Activated CD4-positive, alpha-beta T cell treated with anti-CD3 and anti-CD28 coated beads, Interleukin-2, amount 10 ng/mL, durations not matched to agents 7 days and 5 days (primary cell): ENCODE data around the gene PROM1. TPM values are rescaled to one million over a fixed set of nuclear protein-coding genes. Genes with fewer than 3 reads are reported as not detected.

Source experiments
- CTCF ChIA-PET: fragments of 350-600 bp; sonication (Branson Sonifier 250); formaldehyde crosslinking; loops from one replicate; lab custom pipeline; 2021; ENCODE audit warnings: antibody characterized with exemption; lab: Charles Lee
- POLR2A ChIA-PET: fragments of 350-600 bp; sonication (Branson Sonifier 250); formaldehyde crosslinking; loops from one replicate; lab custom pipeline; 2021; ENCODE audit warnings: antibody characterized with exemption; lab: Charles Lee
- DNase-seq: peaks from one replicate; pipeline ENCODE4 v3.0.0-alpha.2; 2020
- H3K27ac Mint-ChIP-seq: one replicate; pipeline ENCODE4 v1.8.0; 2021; ENCODE audit warnings: mild to moderate bottlenecking, moderate library complexity, mixed read lengths
- H3K27me3 Mint-ChIP-seq: one replicate; pipeline ENCODE4 v1.8.0; 2021; ENCODE audit warnings: mixed read lengths
- H3K36me3 Mint-ChIP-seq: one replicate; pipeline ENCODE4 v1.8.0; 2021; ENCODE audit warnings: low read depth, mixed read lengths
- H3K4me1 Mint-ChIP-seq: one replicate; pipeline ENCODE4 v1.8.0; 2021; ENCODE audit warnings: mixed read lengths
- H3K4me3 Mint-ChIP-seq: one replicate; pipeline ENCODE4 v1.8.0; 2021; ENCODE audit warnings: mild to moderate bottlenecking, moderate library complexity, mixed read lengths
- H3K9me3 Mint-ChIP-seq: one replicate; pipeline ENCODE4 v1.8.0; 2021; ENCODE audit warnings: mixed read lengths
- total RNA-seq, 2 experiments: library from RNA; stranded (reverse); gene quantifications; one replicate each; pipeline ENCODE4 v1.2.3, GENCODE V29; 2021

The PROM1 gene
- total RNA-seq, 2 experiments from 2014 or later = not detected

DNA sequence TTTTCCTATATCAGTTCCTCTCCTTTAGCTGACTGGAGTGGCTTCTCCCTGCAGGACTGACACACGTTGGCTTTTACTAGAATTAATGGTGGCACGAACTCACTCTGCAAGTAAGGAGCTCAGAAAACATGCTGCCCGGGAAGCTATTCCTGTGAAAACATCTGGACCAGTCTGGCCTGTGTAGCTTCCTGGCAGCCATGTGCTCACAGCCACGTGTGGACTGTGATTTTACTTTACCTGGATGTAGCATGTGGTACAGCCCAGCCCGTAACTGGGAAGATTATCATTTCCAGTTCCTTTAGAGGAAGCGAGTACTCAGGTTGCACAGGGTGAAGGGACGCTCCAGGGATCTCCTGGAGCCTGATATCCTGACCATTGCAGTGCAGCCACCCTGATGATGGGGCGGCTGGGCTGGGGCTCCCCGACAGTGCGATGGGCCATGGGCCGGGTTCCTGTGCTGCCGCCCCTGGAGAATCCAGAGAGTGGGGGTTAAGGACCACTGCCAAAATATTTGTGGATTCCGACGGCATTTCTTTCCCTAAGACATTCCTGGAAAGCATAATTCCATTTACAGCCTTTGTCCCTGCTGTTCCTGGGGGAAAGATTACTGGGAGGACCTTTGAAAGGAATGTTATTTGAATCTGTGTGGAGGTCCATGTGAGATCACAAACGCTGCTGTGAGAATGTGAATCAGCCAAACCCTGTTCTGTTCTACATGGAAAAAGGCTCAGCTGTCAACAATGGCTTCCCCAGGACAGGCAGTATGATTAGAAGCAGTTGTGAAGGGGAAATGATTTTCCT is 35.0 kb downstream of the PROM1 start:
- DNase-seq = no peak
- H3K9me3 Mint-ChIP-seq = no peaks in the 10 kb centered on the region
- peaks cover 3% of the 10 kb centered on the region for H3K27me3 Mint-ChIP-seq
- no peak overlapping the region for H3K27ac Mint-ChIP-seq
- no peaks in the 10 kb centered on the region for H3K4me1 Mint-ChIP-seq
- H3K36me3 Mint-ChIP-seq = no peaks in the 10 kb centered on the region
- CTCF ChIA-PET = no interaction called here
- POLR2A ChIA-PET = no interaction called here
- no peak overlapping the region for H3K4me3 Mint-ChIP-seq

DNA sequence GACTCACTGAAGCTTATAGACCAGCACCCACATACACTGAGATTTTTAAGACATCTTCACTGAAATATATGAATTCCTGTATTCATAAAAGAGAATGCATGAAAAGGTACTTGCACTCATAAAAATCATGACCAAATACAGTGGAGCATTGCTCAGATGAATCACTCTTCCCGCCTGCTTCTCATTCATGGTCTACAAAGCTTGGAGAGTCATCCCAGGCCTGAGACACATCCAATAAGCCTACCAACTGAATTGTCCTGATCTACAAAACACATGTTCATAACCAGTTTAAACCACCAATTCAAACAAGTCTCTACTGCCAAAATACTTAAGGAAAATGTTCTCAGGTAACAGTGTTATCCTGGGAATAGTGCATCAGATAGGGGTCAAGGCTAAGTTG is 38.1 kb downstream of the PROM1 start:
- no peaks in the 10 kb centered on the region for H3K9me3 Mint-ChIP-seq
- no peaks in the 10 kb centered on the region for H3K36me3 Mint-ChIP-seq
- H3K4me1 Mint-ChIP-seq = no peaks in the 10 kb centered on the region
- no peak for DNase-seq
- no peak overlapping the region for H3K4me3 Mint-ChIP-seq
- ChIA-PET CTCF (interaction anchor here (1.3 kb wide), 1 partner anchor 9 kb away, joined by 3 read pairs; no protein-coding TSS in a partner anchor), POLR2A (no interaction called here)
- no peaks in the 10 kb centered on the region for H3K27me3 Mint-ChIP-seq
- no peak overlapping the region for H3K27ac Mint-ChIP-seq

DNA sequence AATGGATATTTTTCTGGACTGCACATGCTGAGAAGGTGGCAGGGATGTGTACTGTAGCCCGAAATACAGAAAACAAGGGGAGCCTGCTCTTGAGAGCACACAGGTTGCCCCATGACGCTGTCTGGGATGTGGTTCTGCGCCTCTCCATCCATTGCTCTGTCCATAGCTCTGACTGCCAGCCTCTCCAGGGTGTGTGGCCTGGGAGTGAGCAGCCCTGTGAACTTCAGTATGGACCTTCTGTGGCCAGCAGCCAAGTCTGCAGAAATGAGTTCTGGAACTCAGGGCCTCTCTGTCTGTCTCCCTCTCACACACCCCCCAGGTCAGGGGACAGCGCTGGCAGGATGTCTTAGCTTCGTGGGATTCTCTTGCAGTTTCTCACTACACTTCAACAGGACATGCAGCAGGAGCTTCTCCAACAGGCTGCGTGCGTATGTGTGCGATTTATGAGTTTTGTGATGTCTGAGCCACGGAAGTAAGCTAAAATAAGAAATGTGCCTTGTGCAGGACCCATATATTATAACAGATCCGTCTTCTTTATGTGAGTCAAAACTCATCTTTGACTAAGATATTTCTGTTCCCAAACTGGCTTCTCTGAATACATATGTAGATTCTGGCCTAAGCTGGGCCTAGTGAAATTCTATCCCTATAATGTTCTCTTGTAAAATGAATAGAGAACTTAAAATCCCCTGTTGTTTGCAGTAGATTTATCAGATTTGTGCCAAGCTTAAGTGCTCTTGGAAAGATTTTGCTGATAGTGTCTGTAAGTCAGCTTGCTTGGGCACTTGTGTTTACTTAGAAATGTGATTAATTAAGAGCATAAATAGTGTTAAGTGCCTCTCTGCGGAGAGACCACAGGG is 40.0 kb downstream of the PROM1 start:
- DNase-seq = no peak
- no peaks in the 10 kb centered on the region for H3K27me3 Mint-ChIP-seq
- no peaks in the 10 kb centered on the region for H3K9me3 Mint-ChIP-seq
- ChIA-PET POLR2A (no interaction called here), CTCF (no interaction called here)
- H3K36me3 Mint-ChIP-seq = no peaks in the 10 kb centered on the region
- no peak overlapping the region for H3K4me3 Mint-ChIP-seq
- H3K4me1 Mint-ChIP-seq = no peaks in the 10 kb centered on the region
- H3K27ac Mint-ChIP-seq = no peak overlapping the region

DNA sequence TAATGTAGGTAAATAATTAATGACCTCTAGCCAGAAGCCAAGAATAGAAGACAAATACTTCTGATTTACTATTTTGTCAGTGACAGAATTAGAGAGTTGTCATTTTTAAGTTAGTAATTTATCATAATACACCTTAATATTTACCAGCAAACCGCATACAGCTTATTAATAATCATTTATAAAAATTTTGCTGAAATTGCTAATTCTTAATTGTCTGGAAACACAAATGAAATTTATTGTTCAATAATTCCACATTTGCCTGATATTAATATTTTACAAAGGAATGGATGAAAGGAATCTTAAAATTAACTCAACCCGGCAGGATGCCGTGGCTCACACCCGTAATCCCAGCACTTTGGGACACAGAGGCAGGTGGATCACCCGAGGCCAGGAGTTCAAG is 44.7 kb downstream of the PROM1 start:
- no peaks in the 10 kb centered on the region for H3K27me3 Mint-ChIP-seq
- POLR2A ChIA-PET = no interaction called here
- H3K27ac Mint-ChIP-seq = no peak overlapping the region
- CTCF ChIA-PET = no interaction called here
- no peak for DNase-seq
- H3K36me3 Mint-ChIP-seq = no peaks in the 10 kb centered on the region
- no peaks in the 10 kb centered on the region for H3K9me3 Mint-ChIP-seq
- H3K4me1 Mint-ChIP-seq = no peaks in the 10 kb centered on the region
- no peak overlapping the region for H3K4me3 Mint-ChIP-seq

DNA sequence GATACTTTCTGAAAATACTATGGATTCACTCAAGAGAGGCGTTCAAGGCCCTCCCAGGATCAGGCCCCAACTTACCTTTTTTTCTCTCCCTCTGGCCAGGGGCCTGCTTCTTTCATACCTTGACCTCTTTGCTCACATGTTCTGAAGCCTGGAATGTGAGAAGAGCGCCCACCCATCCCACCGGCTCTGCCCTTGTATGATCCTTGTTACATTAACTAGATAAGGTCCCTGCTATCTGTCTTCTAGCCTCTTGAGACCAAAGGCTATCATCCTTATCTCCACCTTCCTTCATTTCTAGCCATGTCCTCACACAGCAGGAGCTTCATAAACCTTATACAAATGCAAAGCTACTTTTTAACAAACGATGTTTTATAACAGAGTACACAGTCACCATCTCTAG is 45.9 kb downstream of the PROM1 start:
- Mint-ChIP-seq H3K27ac (no peak overlapping the region), H3K4me3 (no peak overlapping the region), H3K9me3 (no peaks in the 10 kb centered on the region), H3K36me3 (no peaks in the 10 kb centered on the region), H3K4me1 (no peaks in the 10 kb centered on the region), H3K27me3 (no peaks in the 10 kb centered on the region)
- no peak for DNase-seq
- CTCF ChIA-PET = no interaction called here
- POLR2A ChIA-PET = no interaction called here

DNA sequence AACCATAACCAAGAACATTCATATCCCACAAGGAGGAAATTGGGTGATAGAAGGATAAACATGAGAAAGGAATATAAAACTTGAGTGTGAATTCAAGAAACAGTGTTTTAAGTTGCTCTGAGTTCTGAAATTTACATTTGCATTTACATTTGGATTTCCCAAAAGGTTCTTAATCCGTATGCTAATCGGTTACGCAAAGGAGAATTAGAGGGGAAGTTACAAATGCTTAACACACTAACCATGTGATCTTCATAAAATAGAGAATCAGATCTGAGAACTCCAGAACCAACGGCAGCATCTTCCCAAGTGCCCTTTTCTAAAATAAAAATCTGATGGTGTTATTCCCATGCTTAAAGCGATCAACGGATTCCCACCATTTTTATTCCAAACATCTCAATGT is 48.0 kb downstream of the PROM1 start:
- no peaks in the 10 kb centered on the region for H3K4me1 Mint-ChIP-seq
- no peak overlapping the region for H3K27ac Mint-ChIP-seq
- ChIA-PET POLR2A (no interaction called here), CTCF (interaction anchor here (1.4 kb wide), 1 partner anchor 10 kb away, joined by 3 read pairs; no protein-coding TSS in a partner anchor)
- no peak overlapping the region for H3K4me3 Mint-ChIP-seq
- H3K36me3 Mint-ChIP-seq = no peaks in the 10 kb centered on the region
- H3K27me3 Mint-ChIP-seq = no peaks in the 10 kb centered on the region
- DNase-seq = no peak
- H3K9me3 Mint-ChIP-seq = no peaks in the 10 kb centered on the region

DNA sequence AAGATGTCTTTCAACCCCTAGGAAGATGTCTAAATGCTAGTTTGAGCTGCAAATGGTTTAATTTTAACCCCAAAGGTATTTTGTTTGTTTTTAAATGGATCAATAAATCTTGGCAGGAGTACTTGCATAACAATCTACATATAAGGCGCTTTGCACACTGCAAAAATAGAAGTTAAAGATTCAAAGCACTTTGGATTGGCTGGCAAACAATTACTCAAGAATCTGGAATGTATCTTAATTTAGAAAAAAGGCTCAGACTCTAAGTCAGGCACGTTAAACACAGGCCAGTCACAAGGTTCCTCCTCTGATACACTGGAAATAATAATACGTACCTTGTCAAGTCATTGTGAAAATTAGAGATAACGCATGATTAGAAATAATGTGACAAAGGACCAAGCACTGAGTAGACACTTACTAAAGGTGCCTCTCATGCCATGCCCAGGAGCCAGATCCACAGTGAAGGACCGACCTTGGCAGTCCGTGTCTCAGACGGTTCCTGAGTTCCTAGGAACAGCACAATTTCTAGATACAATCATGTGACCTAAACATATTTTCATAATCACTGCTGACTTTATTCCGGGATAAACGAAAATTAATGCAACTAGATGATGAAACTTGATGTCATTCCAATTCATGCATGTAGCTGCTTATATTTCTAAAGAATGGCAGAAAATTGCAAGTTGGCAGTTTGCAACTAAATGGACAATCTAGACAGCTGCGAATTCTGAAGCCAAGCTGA is 49.6 kb downstream of the PROM1 start:
- no peak for DNase-seq
- Mint-ChIP-seq H3K9me3 (no peaks in the 10 kb centered on the region), H3K4me3 (no peak overlapping the region), H3K36me3 (no peaks in the 10 kb centered on the region), H3K4me1 (no peaks in the 10 kb centered on the region), H3K27ac (no peak overlapping the region), H3K27me3 (peaks cover 1% of the 10 kb centered on the region)
- ChIA-PET CTCF (no interaction called here), POLR2A (interaction anchor here (0.6 kb wide), 1 partner anchor 771 kb away, joined by 3 read pairs; no protein-coding TSS in a partner anchor)

DNA sequence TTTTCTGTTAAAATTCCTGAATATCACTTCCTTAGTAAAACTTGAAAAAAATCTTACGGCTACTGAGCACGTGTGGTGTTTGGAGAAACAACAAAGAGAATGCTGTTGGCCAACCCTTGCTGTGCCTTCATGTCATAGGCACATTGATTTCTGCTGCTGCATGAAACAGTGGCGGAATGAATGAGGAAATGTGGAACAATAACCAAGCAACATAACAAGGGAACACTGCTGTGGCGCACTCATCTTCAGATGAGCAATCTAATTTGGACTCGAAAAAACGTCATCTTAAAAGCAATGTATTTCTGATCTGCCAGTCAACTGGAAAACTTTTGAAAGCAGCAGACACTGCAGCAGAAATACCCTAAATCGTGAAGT is 51.4 kb downstream of the PROM1 start:
- H3K27me3 Mint-ChIP-seq = peaks cover 4% of the 10 kb centered on the region
- H3K4me3 Mint-ChIP-seq = no peak overlapping the region
- H3K27ac Mint-ChIP-seq = no peak overlapping the region
- H3K9me3 Mint-ChIP-seq = no peaks in the 10 kb centered on the region
- H3K4me1 Mint-ChIP-seq = no peaks in the 10 kb centered on the region
- H3K36me3 Mint-ChIP-seq = no peaks in the 10 kb centered on the region
- no peak for DNase-seq
- CTCF ChIA-PET = no interaction called here
- POLR2A ChIA-PET = no interaction called here

DNA sequence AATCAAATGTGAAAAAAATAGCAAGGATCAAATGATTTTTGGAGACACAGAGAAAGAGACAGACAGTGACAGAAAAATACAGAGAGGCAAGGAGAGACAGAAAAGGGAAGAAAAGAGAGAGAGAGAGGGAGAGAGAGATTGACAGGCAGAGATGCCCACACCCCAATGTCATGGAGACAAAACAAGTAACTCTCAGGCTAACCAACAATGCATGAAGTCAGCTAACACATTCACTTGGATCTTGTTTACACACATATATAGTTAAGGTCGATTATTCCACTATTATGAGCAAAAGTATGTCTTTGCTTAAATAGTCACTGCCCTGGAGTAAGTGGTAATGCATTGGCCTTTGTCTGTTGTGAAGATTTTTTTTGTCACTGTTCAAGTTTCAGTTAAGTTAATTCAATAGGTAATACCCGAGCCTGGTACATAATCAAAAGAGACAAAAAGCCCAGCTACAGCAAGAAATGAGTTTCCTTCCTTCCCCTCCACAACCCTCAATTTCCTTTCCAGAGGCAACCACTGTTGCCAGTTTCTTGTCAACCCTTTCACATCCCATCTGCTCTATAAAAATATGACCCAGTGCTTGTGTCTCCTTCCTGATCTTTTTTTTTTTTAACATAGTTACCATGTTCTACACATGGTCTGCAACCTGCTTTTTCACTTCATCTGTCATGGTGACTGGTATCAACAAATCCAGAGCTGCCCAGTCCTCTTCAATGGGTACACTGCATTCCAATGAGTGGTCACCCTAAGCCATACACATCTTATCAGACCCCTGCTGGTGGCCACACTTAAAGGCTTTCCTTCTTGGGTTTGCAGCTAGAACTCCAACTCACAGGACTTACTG is 52.1 kb downstream of the PROM1 start:
- Mint-ChIP-seq H3K27ac (no peak overlapping the region), H3K27me3 (peaks cover 4% of the 10 kb centered on the region), H3K4me3 (no peak overlapping the region), H3K9me3 (no peaks in the 10 kb centered on the region), H3K36me3 (no peaks in the 10 kb centered on the region), H3K4me1 (no peaks in the 10 kb centered on the region)
- DNase-seq = no peak
- ChIA-PET CTCF (interaction anchor here (0.6 kb wide), 1 partner anchor 356 kb away, joined by 6 read pairs; no protein-coding TSS in a partner anchor), POLR2A (no interaction called here)

DNA sequence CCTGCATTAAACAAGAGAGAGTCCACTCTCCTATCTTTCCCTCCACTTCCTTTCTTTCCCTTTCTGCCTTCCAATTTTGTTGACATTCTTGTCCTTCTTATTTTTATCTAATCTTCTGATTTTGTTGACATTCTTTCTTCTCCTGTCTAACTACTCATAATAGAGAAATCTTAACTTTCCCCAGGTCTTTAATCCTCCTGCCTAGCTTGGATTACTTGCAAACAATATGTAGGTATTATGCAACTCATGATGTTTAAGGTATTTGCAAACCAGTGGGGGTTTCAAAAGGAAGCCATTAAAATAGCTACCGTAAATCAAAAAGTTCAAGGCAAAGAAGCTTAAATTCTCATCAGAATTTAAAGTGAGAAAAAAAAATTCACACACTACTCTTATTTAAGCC is 53.9 kb downstream of the PROM1 start:
- Mint-ChIP-seq H3K4me3 (no peak overlapping the region), H3K4me1 (no peaks in the 10 kb centered on the region), H3K27ac (no peak overlapping the region), H3K36me3 (no peaks in the 10 kb centered on the region), H3K27me3 (peaks cover 4% of the 10 kb centered on the region), H3K9me3 (no peaks in the 10 kb centered on the region)
- DNase-seq = no peak
- CTCF ChIA-PET = no interaction called here
- POLR2A ChIA-PET = no interaction called here

DNA sequence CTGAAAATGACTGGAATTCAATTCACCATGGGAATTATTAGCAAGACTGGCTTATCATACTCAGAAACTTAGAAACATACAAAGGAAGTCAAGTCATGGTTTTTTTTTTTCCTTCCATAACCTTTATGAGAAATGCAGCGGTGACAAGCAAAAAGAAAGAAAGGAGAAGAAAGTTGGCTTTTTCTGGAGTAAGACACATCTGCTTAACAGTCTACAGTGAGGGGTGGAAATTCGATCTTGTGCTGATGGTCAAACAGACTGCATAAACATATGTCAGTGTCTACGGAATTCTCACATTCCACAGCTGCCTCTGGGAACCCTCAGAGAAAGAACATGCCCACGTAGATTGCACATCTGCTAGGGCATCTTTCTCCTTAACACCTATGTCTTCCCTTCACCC is 54.6 kb downstream of the PROM1 start:
- H3K4me1 Mint-ChIP-seq = no peaks in the 10 kb centered on the region

DNA sequence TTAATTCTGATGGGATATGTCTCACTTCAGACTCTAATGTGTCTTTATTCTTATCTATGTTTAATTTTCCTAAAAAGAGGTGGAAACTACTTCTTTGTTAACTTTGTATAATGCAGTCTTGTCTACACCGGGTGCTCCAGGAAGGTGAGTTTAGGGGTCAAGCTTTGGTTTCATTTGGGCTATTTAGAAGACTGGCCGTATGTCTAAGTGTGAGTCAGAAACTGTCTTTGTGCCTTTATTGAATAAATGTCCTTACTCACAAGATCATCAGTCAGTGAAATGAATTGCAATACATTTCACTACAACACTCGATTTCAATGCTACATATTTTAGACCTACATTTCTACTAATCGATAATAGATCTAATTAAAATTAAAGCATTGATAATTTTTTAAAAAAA is 56.2 kb downstream of the PROM1 start:
- Mint-ChIP-seq H3K9me3 (no peaks in the 10 kb centered on the region), H3K36me3 (no peaks in the 10 kb centered on the region), H3K4me3 (no peak overlapping the region), H3K4me1 (no peaks in the 10 kb centered on the region), H3K27ac (no peak overlapping the region), H3K27me3 (peaks cover 4% of the 10 kb centered on the region)
- ChIA-PET POLR2A (no interaction called here), CTCF (no interaction called here)
- DNase-seq = no peak

More for the DNA sequence above, 54.6 kb downstream of the PROM1 start:
- POLR2A ChIA-PET = no interaction called here
- no peaks in the 10 kb centered on the region for H3K36me3 Mint-ChIP-seq
- DNase-seq = no peak
- H3K9me3 Mint-ChIP-seq = no peaks in the 10 kb centered on the region
- CTCF ChIA-PET = interaction anchor here (0.6 to 0.7 kb wide), 3 partner anchors 50 to 1256 kb away, joined by 4 to 5 read pairs (median 5); no protein-coding TSS in a partner anchor
- H3K27ac Mint-ChIP-seq = no peak overlapping the region
- no peak overlapping the region for H3K4me3 Mint-ChIP-seq
- peaks cover 4% of the 10 kb centered on the region for H3K27me3 Mint-ChIP-seq
